Measurements from ENCODE around the gene SBNO1.
"Not testable (repeated sequence)": the region's sequence is repeated elsewhere in the genome, so short reads cannot be mapped to it uniquely, and the experiment has no call there.

Gene SBNO1

DNA sequence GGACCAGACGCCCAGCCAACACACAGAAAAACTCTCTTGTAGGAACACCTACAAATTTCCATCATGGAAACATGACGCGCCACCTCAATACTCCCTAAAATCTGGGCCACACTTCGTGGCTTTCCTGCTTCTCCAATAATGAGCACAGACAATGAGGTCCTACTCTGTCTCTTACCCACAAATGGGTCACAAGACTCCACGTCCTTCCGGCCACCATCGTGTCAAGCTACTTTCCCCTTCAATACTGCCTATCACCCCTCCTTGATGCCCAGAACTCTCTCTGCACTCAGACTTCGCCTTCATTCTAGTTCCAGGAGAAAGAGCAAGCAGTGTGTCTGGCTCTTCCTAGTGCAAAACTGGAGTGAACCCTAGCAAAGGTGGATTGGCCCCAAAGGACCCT is 28.1 kb downstream of the SBNO1 start:
- H3K27ac ChIP-seq (ENCODE audit: low read depth, low read length) = no peak overlapping the region
- H3K9ac ChIP-seq (ENCODE audit: low read length) = no peak overlapping the region
- H3K9me3 ChIP-seq (ENCODE audit: control insufficient read depth, insufficient read depth, low read depth, low read length) = no peaks in the 10 kb centered on the region
- H3K4me3 ChIP-seq (ENCODE audit: low read depth, low read length) = no peak overlapping the region
- H3K36me3 ChIP-seq (ENCODE audit: control insufficient read depth, insufficient read depth, low read length) = peaks cover 84% of the 10 kb centered on the region
- no peaks in the 10 kb centered on the region for H3K27me3 ChIP-seq (ENCODE audit: control insufficient read depth, insufficient read depth, low read length)
- H3K4me1 ChIP-seq (ENCODE audit: control insufficient read depth, insufficient read depth, low read length) = no peaks in the 10 kb centered on the region

DNA sequence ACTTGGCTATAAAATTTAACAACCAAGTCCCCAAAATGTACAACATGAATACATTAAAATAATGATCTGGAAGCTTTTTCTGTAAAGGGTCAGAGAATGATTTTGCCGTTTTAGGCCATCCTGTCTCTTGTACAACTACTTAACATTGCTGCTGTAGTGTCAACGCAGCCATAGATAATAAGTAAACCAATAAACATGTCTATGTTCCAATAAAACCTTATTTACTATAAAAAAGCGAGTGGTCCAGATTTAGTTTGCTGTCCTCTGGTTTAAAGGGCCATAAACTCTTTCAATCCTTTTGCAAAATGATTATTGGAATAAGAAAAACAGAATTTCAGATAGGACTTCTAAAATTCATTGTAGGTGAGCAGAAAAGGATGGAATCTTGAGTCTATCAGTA is 29.2 kb downstream of the SBNO1 start:
- no peak overlapping the region for H3K27ac ChIP-seq (ENCODE audit: low read depth, low read length)
- no peak overlapping the region for H3K9ac ChIP-seq (ENCODE audit: low read length)
- H3K4me1 ChIP-seq (ENCODE audit: control insufficient read depth, insufficient read depth, low read length) = no peaks in the 10 kb centered on the region
- H3K9me3 ChIP-seq (ENCODE audit: control insufficient read depth, insufficient read depth, low read depth, low read length) = no peaks in the 10 kb centered on the region
- H3K36me3 ChIP-seq (ENCODE audit: control insufficient read depth, insufficient read depth, low read length) = peaks cover 84% of the 10 kb centered on the region
- H3K4me3 ChIP-seq (ENCODE audit: low read depth, low read length) = no peak overlapping the region
- H3K27me3 ChIP-seq (ENCODE audit: control insufficient read depth, insufficient read depth, low read length) = no peaks in the 10 kb centered on the region

DNA sequence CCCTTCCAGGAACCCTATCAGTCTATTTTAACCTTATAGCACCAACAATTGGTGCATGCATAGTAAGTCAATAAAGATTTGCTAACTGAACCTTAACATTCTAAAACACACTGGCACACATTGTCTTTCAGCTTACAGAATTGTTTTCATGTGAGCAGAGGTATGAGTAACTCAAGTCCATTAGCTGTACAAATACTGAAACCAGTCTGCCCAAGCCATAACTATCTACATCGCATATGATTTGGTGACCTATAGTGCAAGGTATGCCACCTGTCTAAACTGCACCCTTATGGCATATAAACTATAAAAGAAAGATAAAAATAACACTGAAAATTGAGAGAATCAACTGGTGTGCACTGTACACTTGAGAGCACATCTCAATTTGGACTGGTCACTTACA is 34.8 kb downstream of the SBNO1 start:
- no peaks in the 10 kb centered on the region for H3K27me3 ChIP-seq (ENCODE audit: control insufficient read depth, insufficient read depth, low read length)
- no peaks in the 10 kb centered on the region for H3K4me1 ChIP-seq (ENCODE audit: control insufficient read depth, insufficient read depth, low read length)
- no peaks in the 10 kb centered on the region for H3K9me3 ChIP-seq (ENCODE audit: control insufficient read depth, insufficient read depth, low read depth, low read length)
- H3K36me3 ChIP-seq (ENCODE audit: control insufficient read depth, insufficient read depth, low read length) = peaks cover 92% of the 10 kb centered on the region
- no peak overlapping the region for H3K27ac ChIP-seq (ENCODE audit: low read depth, low read length)
- H3K4me3 ChIP-seq (ENCODE audit: low read depth, low read length) = no peak overlapping the region
- H3K9ac ChIP-seq (ENCODE audit: low read length) = no peak overlapping the region

DNA sequence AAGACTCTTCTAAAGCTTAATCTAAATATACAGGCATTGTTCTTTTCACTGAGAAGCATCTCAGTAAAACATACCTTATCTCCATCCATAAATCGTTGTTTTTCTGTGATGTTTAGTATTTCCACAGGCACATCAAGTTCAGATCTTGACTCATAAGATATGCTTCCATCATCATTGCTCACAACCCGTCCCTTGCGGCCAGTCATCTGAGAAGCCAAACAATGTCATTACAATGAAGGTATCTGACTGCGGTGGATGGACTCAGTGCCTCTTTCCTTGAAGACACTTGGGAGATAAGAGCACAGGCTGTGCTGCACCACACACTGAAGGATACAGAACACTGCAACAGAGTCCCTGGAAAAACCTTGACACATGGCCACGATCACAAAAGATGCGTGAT is 44.8 kb downstream of the SBNO1 start:
- no peaks in the 10 kb centered on the region for H3K27me3 ChIP-seq (ENCODE audit: control insufficient read depth, insufficient read depth, low read length)
- no peaks in the 10 kb centered on the region for H3K4me1 ChIP-seq (ENCODE audit: control insufficient read depth, insufficient read depth, low read length)
- no peak overlapping the region for H3K4me3 ChIP-seq (ENCODE audit: low read depth, low read length)
- no peaks in the 10 kb centered on the region for H3K9me3 ChIP-seq (ENCODE audit: control insufficient read depth, insufficient read depth, low read depth, low read length)
- peaks cover 100% of the 10 kb centered on the region for H3K36me3 ChIP-seq (ENCODE audit: control insufficient read depth, insufficient read depth, low read length)
- H3K9ac ChIP-seq (ENCODE audit: low read length) = no peak overlapping the region
- H3K27ac ChIP-seq (ENCODE audit: low read depth, low read length) = no peak overlapping the region

DNA sequence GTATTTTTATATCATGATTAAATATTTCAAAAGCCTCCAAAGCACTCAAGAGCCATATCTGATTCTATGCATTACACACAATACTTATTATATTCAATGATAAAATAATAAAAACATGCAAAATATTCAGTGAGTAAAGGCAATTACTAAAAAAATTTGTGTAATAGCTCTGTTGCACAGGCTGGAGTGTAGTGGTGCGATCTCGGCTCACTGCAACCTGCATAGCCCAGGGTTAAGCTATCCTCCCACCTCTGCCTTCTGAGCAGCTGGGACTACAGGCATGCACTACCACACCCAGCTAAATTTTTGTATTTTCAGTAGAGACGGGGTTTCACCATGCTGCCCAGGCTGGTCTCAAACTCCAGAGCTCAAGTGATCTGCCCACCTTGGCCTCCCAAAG is 45.4 kb downstream of the SBNO1 start:
- Histone ChIP-seq H3K27ac (ENCODE audit: low read depth, low read length) (no peak overlapping the region), H3K4me1 (ENCODE audit: control insufficient read depth, insufficient read depth, low read length) (no peaks in the 10 kb centered on the region), H3K9ac (ENCODE audit: low read length) (no peak overlapping the region), H3K4me3 (ENCODE audit: low read depth, low read length) (no peak overlapping the region), H3K9me3 (ENCODE audit: control insufficient read depth, insufficient read depth, low read depth, low read length) (no peaks in the 10 kb centered on the region), H3K36me3 (ENCODE audit: control insufficient read depth, insufficient read depth, low read length) (peaks cover 100% of the 10 kb centered on the region), H3K27me3 (ENCODE audit: control insufficient read depth, insufficient read depth, low read length) (no peaks in the 10 kb centered on the region)

DNA sequence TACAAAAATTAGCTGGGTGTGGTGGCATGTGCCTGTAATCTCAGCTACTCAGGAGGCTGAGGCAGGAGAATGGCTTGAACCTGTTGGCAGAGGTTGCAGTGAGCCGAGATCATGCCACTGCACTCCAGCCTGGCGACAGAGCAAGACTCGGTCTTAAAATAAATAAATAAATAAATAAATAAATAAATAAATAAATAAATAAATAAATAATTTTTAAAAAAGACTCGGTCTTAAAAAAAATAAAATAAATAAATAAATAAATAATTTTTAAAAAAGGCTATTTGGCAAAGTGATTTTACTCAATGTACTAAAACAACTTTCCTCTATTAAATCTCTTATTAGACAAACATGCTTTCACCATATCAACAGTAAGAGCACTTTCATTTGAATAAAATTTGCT is 51.6 kb downstream of the SBNO1 start:
- not testable (repeated sequence) for H3K4me1 ChIP-seq (ENCODE audit: control insufficient read depth, insufficient read depth, low read length); H3K27ac ChIP-seq (ENCODE audit: low read depth, low read length); H3K9me3 ChIP-seq (ENCODE audit: control insufficient read depth, insufficient read depth, low read depth, low read length); H3K27me3 ChIP-seq (ENCODE audit: control insufficient read depth, insufficient read depth, low read length); H3K9ac ChIP-seq (ENCODE audit: low read length); H3K4me3 ChIP-seq (ENCODE audit: low read depth, low read length)
- peaks cover 95% of the 10 kb centered on the region for H3K36me3 ChIP-seq (ENCODE audit: control insufficient read depth, insufficient read depth, low read length)

DNA sequence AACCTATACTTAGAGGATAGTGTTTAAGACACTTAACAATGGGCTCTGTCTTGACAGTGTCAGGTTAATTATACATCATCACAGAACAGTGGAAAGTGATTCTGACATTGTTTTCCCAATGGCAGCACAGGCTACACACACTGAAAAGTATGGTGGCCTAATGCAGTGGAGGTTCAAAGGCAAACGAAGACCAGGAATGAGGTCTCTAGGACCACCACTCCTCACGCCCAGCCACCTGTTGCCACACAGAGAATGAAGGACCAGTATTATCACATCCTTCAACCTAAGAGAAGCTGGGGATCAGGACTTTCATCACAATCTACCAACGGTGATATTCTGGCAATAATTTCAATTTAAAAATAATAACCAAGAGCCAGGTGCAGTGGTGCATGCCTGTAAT is 58.4 kb downstream of the SBNO1 start:
- no peaks in the 10 kb centered on the region for H3K27me3 ChIP-seq (ENCODE audit: control insufficient read depth, insufficient read depth, low read length)

DNA sequence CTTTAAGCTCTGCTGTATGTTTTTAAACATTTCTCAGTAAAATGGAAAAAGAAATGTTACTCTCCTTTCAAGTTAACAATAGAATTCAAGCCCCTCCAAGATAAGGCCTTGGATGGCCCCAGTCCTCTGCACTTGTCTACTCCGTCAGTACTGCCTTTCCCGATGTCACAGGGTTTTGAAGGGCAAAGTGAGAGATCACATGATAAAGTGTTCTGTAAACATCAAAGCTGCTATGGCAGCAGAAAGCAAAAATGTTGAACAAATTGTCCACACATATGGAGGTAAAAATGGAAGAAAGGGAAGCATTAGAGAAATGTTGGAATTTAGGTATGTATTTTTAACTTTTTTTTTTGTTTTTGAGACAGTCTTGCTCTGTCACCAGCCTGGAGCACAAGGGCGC is 59.5 kb downstream of the SBNO1 start:
- Histone ChIP-seq H3K4me3 (ENCODE audit: low read depth, low read length) (no peak overlapping the region), H3K9me3 (ENCODE audit: control insufficient read depth, insufficient read depth, low read depth, low read length) (no peaks in the 10 kb centered on the region), H3K4me1 (ENCODE audit: control insufficient read depth, insufficient read depth, low read length) (no peaks in the 10 kb centered on the region), H3K9ac (ENCODE audit: low read length) (no peak overlapping the region), H3K36me3 (ENCODE audit: control insufficient read depth, insufficient read depth, low read length) (peaks cover 94% of the 10 kb centered on the region), H3K27me3 (ENCODE audit: control insufficient read depth, insufficient read depth, low read length) (no peaks in the 10 kb centered on the region), H3K27ac (ENCODE audit: low read depth, low read length) (no peak overlapping the region)

More for the DNA sequence above, 58.4 kb downstream of the SBNO1 start:
- Histone ChIP-seq H3K9me3 (ENCODE audit: control insufficient read depth, insufficient read depth, low read depth, low read length) (no peaks in the 10 kb centered on the region), H3K4me1 (ENCODE audit: control insufficient read depth, insufficient read depth, low read length) (no peaks in the 10 kb centered on the region), H3K9ac (ENCODE audit: low read length) (no peak overlapping the region), H3K36me3 (ENCODE audit: control insufficient read depth, insufficient read depth, low read length) (peaks cover 95% of the 10 kb centered on the region), H3K27ac (ENCODE audit: low read depth, low read length) (no peak overlapping the region), H3K4me3 (ENCODE audit: low read depth, low read length) (no peak overlapping the region)

DNA sequence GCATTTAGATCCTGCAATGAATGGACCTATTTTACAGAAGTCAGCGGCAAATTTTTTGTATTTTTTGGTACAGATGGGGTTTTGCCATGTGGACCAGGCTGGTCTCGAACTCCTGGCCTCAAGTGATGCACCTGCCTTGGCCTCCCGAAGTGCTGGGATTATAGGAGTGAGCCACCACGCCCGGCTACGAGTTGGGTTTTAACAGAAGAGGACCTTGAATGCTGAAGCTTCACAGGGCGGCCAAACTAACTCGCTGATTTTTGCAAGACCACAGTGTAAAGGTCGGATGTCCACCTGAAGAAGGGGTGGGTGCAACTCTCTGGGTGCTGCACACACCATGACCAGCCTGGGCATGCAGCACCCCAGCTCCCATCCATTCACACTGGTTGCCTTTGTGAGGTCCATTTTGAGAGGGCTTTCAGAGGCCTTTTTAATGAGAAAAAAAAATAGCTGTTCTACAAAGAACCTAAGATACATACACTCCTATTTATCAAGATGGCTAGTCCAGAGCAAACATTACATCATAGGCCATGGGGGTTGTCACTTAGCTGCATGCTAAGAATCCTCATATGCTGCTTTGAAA is 71.4 kb downstream of the SBNO1 start:
- Histone ChIP-seq H3K27ac (ENCODE audit: low read depth, low read length) (no peak overlapping the region), H3K9ac (ENCODE audit: low read length) (no peak overlapping the region), H3K4me3 (ENCODE audit: low read depth, low read length) (no peak overlapping the region), H3K36me3 (ENCODE audit: control insufficient read depth, insufficient read depth, low read length) (peaks cover 82% of the 10 kb centered on the region), H3K4me1 (ENCODE audit: control insufficient read depth, insufficient read depth, low read length) (no peaks in the 10 kb centered on the region), H3K9me3 (ENCODE audit: control insufficient read depth, insufficient read depth, low read depth, low read length) (no peaks in the 10 kb centered on the region), H3K27me3 (ENCODE audit: control insufficient read depth, insufficient read depth, low read length) (no peaks in the 10 kb centered on the region)

DNA sequence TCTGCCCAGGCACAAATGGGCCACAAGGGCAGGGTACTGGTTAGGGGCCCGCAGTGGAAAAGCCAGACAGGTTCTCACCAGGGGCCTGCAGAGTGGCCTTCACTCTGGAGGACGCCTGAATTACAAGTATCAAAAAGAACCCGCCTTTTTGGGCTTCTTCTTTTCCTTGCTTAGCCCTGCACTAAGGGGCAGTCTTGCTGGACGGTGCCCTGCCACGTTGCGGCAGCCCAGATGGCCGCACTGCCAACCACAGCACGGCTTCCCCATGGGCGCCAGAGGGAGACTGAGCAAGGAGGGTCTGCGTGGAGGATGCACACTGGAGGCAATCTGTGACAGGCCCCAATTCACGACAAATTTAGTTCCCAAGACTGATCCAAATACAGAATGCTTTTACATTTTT is 74.7 kb downstream of the SBNO1 start:
- Histone ChIP-seq H3K4me3 (ENCODE audit: low read depth, low read length) (no peak overlapping the region), H3K4me1 (ENCODE audit: control insufficient read depth, insufficient read depth, low read length) (peaks cover 5% of the 10 kb centered on the region), H3K9ac (ENCODE audit: low read length) (no peak overlapping the region), H3K27ac (ENCODE audit: low read depth, low read length) (no peak overlapping the region), H3K36me3 (ENCODE audit: control insufficient read depth, insufficient read depth, low read length) (peaks cover 54% of the 10 kb centered on the region), H3K27me3 (ENCODE audit: control insufficient read depth, insufficient read depth, low read length) (no peaks in the 10 kb centered on the region), H3K9me3 (ENCODE audit: control insufficient read depth, insufficient read depth, low read depth, low read length) (no peaks in the 10 kb centered on the region)

DNA sequence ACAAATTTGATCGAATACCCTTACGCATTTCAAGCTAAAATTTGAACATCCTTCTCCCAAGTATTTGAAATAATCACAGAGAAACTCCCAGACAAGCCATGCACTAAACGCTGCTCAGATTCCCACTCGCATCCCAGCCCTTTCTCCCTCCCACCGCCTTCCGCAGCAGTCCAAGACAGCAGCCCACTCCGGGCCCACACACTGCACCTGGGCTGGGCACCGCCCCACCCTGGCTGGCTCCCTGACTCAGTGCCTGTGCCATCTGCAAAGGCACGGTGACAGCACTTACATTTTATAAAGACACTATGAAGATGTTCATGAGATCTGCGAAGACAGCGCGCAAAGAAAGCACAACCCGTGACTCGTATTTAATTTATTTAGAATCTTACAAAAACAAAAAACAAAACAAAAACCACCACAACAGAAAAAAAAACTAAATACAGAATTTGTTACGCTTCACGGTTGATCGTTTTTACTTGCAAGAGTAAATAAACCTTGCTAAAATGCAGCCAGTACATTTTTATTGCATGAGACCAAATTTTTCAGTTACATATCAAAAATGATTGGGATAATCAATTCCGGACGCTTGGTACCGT is 75.8 kb downstream of the SBNO1 start:
- H3K27ac ChIP-seq (ENCODE audit: low read depth, low read length) = no peak overlapping the region
- no peak overlapping the region for H3K9ac ChIP-seq (ENCODE audit: low read length)
- H3K4me1 ChIP-seq (ENCODE audit: control insufficient read depth, insufficient read depth, low read length) = peaks cover 5% of the 10 kb centered on the region
- H3K36me3 ChIP-seq (ENCODE audit: control insufficient read depth, insufficient read depth, low read length) = peaks cover 43% of the 10 kb centered on the region
- no peaks in the 10 kb centered on the region for H3K9me3 ChIP-seq (ENCODE audit: control insufficient read depth, insufficient read depth, low read depth, low read length)
- H3K27me3 ChIP-seq (ENCODE audit: control insufficient read depth, insufficient read depth, low read length) = no peaks in the 10 kb centered on the region
- H3K4me3 ChIP-seq (ENCODE audit: low read depth, low read length) = no peak overlapping the region

Data from HUES6 (cell line).